ENCODE results near the gene TLE2.
"Not testable (repeated sequence)": the region's sequence is repeated elsewhere in the genome, so short reads cannot be mapped to it uniquely, and the experiment has no call there.

Gene TLE2

DNA sequence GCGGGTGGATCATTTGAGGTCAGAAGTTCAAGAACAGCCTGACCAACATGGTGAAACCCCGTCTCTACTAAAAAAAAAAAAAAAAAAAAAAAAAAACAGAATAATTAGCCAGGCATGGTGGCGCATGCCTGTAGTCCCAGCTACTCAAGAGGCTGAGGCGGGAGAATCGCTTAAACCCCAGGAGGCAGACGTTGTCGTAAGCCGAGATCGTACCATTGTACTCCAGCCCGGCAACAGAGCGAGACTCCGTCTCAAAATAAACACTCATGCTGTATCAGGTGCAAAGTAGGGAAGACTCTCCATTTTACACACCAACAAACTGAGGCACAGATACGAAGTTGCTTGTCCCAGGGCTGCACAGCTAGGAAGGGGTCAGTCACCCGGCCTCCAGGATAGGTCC, 36.1 kb downstream of the TLE2 start:
- H3K27ac Mint-ChIP-seq: no peak overlapping the region
- no peaks in the 10 kb centered on the region for H3K4me1 Mint-ChIP-seq
- H3K9me3 Mint-ChIP-seq: peaks cover 3% of the 10 kb centered on the region
- H3K27me3 Mint-ChIP-seq (ENCODE audit: low read depth, poor library complexity): peaks cover 97% of the 10 kb centered on the region
- H3K36me3 Mint-ChIP-seq (ENCODE audit: low read depth): no peaks in the 10 kb centered on the region
- DNase-seq: no peak
- H3K4me3 Mint-ChIP-seq: no peak overlapping the region
- TF ChIP-seq, protein P1, sequence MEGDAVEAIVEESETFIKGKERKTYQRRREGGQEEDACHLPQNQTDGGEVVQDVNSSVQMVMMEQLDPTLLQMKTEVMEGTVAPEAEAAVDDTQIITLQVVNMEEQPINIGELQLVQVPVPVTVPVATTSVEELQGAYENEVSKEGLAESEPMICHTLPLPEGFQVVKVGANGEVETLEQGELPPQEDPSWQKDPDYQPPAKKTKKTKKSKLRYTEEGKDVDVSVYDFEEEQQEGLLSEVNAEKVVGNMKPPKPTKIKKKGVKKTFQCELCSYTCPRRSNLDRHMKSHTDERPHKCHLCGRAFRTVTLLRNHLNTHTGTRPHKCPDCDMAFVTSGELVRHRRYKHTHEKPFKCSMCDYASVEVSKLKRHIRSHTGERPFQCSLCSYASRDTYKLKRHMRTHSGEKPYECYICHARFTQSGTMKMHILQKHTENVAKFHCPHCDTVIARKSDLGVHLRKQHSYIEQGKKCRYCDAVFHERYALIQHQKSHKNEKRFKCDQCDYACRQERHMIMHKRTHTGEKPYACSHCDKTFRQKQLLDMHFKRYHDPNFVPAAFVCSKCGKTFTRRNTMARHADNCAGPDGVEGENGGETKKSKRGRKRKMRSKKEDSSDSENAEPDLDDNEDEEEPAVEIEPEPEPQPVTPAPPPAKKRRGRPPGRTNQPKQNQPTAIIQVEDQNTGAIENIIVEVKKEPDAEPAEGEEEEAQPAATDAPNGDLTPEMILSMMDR (IDR thresholded peaks at IDR 0.05): no peak

DNA sequence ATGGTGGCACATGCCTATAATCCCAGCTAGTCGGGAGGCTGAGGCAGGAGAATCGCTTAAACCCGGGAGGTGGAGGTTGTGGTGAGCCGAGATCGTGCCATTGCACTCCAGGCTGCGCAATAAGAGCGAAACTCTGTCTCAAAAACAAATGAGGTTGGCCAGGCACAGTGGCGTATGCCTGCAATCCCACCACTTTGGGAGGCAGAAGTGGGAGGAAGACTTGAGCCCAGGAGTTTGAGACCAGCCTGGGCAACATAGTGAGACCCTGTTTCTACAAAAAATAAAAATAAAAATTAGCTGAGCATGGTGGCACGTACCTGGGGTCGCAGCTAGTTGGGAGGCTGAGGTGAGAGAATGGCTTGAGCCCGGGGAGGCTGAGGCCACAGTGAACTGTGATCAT, 36.7 kb downstream of the TLE2 start:
- DNase-seq; H3K9me3 Mint-ChIP-seq; H3K4me3 Mint-ChIP-seq; H3K4me1 Mint-ChIP-seq; H3K36me3 Mint-ChIP-seq (ENCODE audit: low read depth); H3K27ac Mint-ChIP-seq: not testable (repeated sequence)
- peaks cover 97% of the 10 kb centered on the region for H3K27me3 Mint-ChIP-seq (ENCODE audit: low read depth, poor library complexity)

DNA sequence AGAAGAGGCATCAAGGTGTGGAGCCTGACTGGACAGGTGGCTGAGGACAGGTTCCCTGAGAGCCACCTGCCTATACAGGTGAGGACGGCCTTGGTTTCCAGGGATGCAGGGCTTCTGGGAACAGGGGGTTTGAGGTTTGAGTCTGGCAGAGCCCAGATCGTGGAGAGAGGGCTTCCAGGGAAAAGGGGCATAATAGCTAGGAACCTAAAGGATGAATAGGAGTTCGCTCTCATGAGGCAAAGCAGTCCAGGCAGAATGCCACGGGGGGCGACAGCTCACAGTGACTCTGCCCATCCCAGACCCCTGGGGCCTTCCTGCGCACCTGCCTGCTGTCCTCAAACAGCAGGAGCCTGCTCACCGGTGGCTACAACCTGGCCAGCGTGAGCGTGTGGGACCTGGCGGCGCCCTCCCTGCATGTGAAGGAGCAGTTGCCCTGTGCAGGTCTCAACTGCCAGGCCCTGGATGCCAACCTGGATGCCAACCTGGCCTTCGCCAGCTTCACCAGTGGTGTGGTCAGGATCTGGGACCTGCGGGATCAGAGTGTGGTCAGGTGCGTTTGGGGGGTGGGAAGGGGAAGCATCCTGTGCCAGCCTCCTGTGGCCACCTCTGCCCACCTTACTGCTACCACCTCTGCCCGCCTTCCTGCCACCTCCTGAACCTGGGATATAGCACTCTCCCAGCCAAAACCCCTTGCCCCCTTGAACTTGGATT, 39.7 kb downstream of the TLE2 start:
- H3K4me3 Mint-ChIP-seq: no peak overlapping the region
- H3K27ac Mint-ChIP-seq: no peak overlapping the region
- TF ChIP-seq, protein P1 (IDR thresholded peaks at IDR 0.05): no peak
- no peaks in the 10 kb centered on the region for H3K9me3 Mint-ChIP-seq
- H3K36me3 Mint-ChIP-seq (ENCODE audit: low read depth): no peaks in the 10 kb centered on the region
- no peak for DNase-seq
- H3K27me3 Mint-ChIP-seq (ENCODE audit: low read depth, poor library complexity): peaks cover 97% of the 10 kb centered on the region
- H3K4me1 Mint-ChIP-seq: peaks cover 12% of the 10 kb centered on the region

DNA sequence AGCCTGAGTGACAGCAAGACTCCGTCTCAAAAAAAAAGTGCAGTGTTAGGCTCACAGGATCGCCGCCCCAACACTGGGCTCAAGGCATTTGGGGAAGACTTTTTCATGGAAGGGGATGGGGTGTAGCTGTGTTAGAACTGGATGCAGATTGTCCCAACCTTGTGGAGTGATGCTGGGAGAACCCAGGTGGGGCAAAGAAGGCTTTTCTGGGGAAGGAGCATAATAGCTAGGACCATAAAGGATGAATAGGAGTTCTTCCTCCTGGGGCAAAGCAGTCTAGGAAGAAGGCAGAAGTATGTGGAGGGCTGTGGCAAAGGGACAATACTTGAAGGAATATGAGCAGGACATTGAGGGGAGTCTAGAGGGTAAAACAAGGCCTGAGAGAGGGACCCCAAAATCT, 40.5 kb downstream of the TLE2 start:
- Mint-ChIP-seq H3K4me1 (peaks cover 14% of the 10 kb centered on the region), H3K4me3 (peak overlapping the region; percentile 19), H3K9me3 (no peaks in the 10 kb centered on the region), H3K27ac (no peak overlapping the region), H3K36me3 (ENCODE audit: low read depth) (no peaks in the 10 kb centered on the region), H3K27me3 (ENCODE audit: low read depth, poor library complexity) (peaks cover 97% of the 10 kb centered on the region)
- TF ChIP-seq, protein P1 (IDR thresholded peaks at IDR 0.05): no peak
- no peak for DNase-seq

DNA sequence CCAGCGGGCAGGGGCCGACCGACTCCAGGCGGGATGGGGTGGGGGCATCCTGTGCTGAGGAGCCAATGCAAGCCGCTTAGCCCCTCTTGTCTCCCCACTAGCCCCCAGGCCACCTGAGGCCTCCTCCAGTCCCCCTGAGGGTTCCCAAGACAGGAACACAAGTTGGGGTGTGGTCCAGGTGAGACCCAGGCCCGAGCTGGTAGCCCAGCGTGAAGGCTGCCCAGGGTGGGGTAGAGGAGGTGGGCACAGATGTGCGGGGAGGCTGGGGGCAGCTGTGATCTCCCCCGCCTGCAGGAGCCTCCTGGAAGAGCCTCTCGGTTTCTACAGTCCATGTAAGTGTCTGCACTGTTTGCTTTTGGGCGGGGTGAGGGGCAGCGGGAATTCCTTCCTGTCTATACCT, 41.3 kb downstream of the TLE2 start:
- Mint-ChIP-seq H3K4me1 (peaks cover 22% of the 10 kb centered on the region), H3K36me3 (ENCODE audit: low read depth) (no peaks in the 10 kb centered on the region), H3K27ac (no peak overlapping the region), H3K9me3 (no peaks in the 10 kb centered on the region), H3K4me3 (peak overlapping the region; percentile 81), H3K27me3 (ENCODE audit: low read depth, poor library complexity) (peaks cover 97% of the 10 kb centered on the region)
- no peak for DNase-seq
- TF ChIP-seq, protein P1 (IDR thresholded peaks at IDR 0.05): no peak

DNA sequence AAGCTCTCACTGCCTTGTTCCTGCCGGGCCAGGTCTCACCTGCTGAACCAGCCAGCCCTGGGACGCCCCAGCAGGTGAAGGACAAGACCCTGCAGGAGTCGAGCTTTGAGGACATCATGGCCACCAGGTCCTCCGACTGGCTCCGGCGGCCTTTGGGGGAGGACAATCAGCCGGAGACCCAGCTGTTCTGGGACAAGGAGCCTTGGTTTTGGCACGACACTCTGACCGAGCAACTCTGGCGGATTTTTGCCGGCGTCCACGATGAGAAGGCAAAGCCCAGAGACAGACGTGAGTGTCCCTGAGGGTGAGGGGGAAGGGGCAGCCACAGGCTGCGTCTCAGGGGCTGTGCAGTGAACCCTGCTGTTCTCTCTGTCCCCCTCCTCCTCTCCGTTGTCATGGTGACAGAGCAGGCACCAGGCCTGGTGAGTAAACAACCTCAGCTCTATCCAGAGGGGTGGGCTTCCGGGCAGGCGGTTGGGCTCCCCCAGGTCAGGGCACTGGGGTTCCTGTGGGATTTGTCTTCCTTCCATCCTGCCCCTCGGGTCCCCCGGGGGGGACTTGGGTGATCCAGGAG, 42.0 kb downstream of the TLE2 start:
- TF ChIP-seq, protein P1 (IDR thresholded peaks at IDR 0.05): no peak
- H3K4me1 Mint-ChIP-seq: peaks cover 27% of the 10 kb centered on the region
- H3K4me3 Mint-ChIP-seq: peak overlapping the region; percentile 81
- no peaks in the 10 kb centered on the region for H3K36me3 Mint-ChIP-seq (ENCODE audit: low read depth)
- H3K27me3 Mint-ChIP-seq (ENCODE audit: low read depth, poor library complexity): peaks cover 97% of the 10 kb centered on the region
- no peaks in the 10 kb centered on the region for H3K9me3 Mint-ChIP-seq
- H3K27ac Mint-ChIP-seq: peak overlapping the region; percentile 59
- DNase-seq: peak; percentile 71
